Spleen (tissue), 13 donors: ENCODE results near the gene TRIM41. TPM values are rescaled to one million over a fixed set of nuclear protein-coding genes. Genes with fewer than 3 reads are reported as not detected.
"Not testable (repeated sequence)": the region's sequence is repeated elsewhere in the genome, so short reads cannot be mapped to it uniquely, and the experiment has no call there.

Source experiments
- DNase-seq: peaks from one replicate; pipeline ENCODE4 v3.0.0-alpha.2; 2020
- H3K27ac ChIP-seq, 8 donors: fragments of 200-600 bp; sonication (generic) in 7 of 8; 1 replicate in 4 of 8; 2 replicates in 4 of 8; pipeline versions ENCODE4 v1.5.0 to v1.8.0; 2016 to 2021; ENCODE audit warnings: inconsistent platforms in 4 of 8, mild to moderate bottlenecking in 4 of 8, moderate library complexity in 1 of 8
- H3K27me3 ChIP-seq, 7 donors: fragments of 200-600 bp; sonication (generic) in 6 of 7; replicated peaks in 1 of 7; 1 replicate in 4 of 7; 2 replicates in 3 of 7; pipeline versions ENCODE4 v1.5.0 to v1.8.0; 2016 to 2021; ENCODE audit warnings: inconsistent platforms in 3 of 7, mild to moderate bottlenecking in 1 of 7
- H3K36me3 ChIP-seq, 6 donors: fragments of 200-600 bp; sonication (generic) in 5 of 6; 1 replicate in 4 of 6; 2 replicates in 2 of 6; pipeline versions ENCODE4 v1.5.0 to v1.8.0; 2016 to 2021; ENCODE audit warnings: inconsistent platforms in 2 of 6
- H3K4me1 ChIP-seq, 6 donors: fragments of 200-600 bp; sonication (generic) in 5 of 6; 1 replicate in 3 of 6; 2 replicates in 3 of 6; pipeline versions ENCODE4 v1.5.0 to v1.8.0; 2016 to 2021; ENCODE audit warnings: inconsistent platforms in 3 of 6
- H3K4me3 ChIP-seq, 8 donors: fragments of 200-600 bp; sonication (generic) in 7 of 8; 1 replicate in 4 of 8; 2 replicates in 4 of 8; pipeline versions ENCODE4 v1.5.0 to v1.8.0; 2016 to 2021; ENCODE audit warnings: inconsistent platforms in 4 of 8, mild to moderate bottlenecking in 4 of 8, moderate library complexity in 2 of 8
- H3K9me3 ChIP-seq, 8 donors: fragments of 200-600 bp; sonication (generic) in 7 of 8; 1 replicate in 4 of 8; 2 replicates in 4 of 8; pipeline versions ENCODE4 v1.5.0 to v1.8.0; 2016 to 2021; ENCODE audit warnings: inconsistent platforms in 4 of 8
- POLR2A ChIP-seq, 3 donors: fragments of 450-650 bp; IDR thresholded peaks; one replicate each; pipeline ENCODE4 v1.5.1; 2017; ENCODE audit warnings: antibody characterized with exemption in 3 of 3, mild to moderate bottlenecking in 1 of 3
- POLR2AphosphoS5 ChIP-seq, 3 donors: sonication (generic); formaldehyde crosslinking; IDR thresholded peaks; one replicate each; pipeline ENCODE4 v1.5.1; 2017; ENCODE audit warnings: antibody characterized with exemption in 3 of 3
- WGBS, 5 donors: extraction: QIAGEN DNeasy Blood & Tissue Kit in 3 of 5; methylation state at CpG; one replicate each; pipeline versions ENCODE4 v1.1.5 to v1.1.7; 2013 to 2018; 5-methylcytosine and 5-hydroxymethylcytosine counted together
- intact Hi-C: fragments of 100-400 bp; cut with DNase I; formaldehyde crosslinking; loops from one replicate; pipeline ENCODE4 v1.15.0; 2023; ENCODE audit warnings: low total_unique reads
- long read RNA-seq, 2 donors: transcript quantifications; one replicate each; lab custom pipeline, GENCODE V29; 2026
- polyA plus RNA-seq, 3 donors: library from polyadenylated mRNA; stranded (reverse); fragments of 200-250 nt; gene quantifications; one replicate each; pipeline ENCODE4 v1.2.1, GENCODE V29; 2013
- total RNA-seq, 7 donors: library from RNA; depleted of rRNA in 3 of 7; stranded (reverse); fragments of >200 nt in 3 of 7; fragmentation: NEBNext Ultra II Directional in 4 of 7; extraction: Animal tissue kit (Norgen Biotek cat#: 25700) in 4 of 7; gene quantifications; one replicate each; pipeline versions ENCODE4 v1.1.0 to v1.2.1, GENCODE V29; 2016 to 2021
- TF ChIP-seq, protein P1 (sequence below), 11 experiments: fragments of 200-600 bp in 7 of 11; fragments of 450-650 bp in 4 of 11; sonication (generic) in 4 of 11; IDR thresholded peaks in 8 of 11; conservative IDR thresholded peaks in 3 of 11; 1 replicate in 7 of 11; 2 replicates in 4 of 11; pipeline versions ENCODE4 v1.4.0 to v1.8.0; 2016 to 2021; ENCODE audit warnings: antibody characterized with exemption in 11 of 11, inconsistent platforms in 4 of 11, mild to moderate bottlenecking in 1 of 11
- donor health status: healthy with polysubstance abuse.
- donor health status: DM: no; HTN: no; CAD: no; lungs with moderate emphysema.
- donor health status: DM: no; HTN: no; CAD: no.
- donor health status: Bipolar disorder and iron deficiency.
- donor health status: healthy.
- donor health status: DM: no; HTN: no; CAD: no.
- donor health status: DM: yes; HTN: yes; CAD: no.

The TRIM41 gene
- 10 to 100 TPM; 14.3 to 34.1 (median 26.6) TPM for total RNA-seq
- polyA plus RNA-seq: 10 to 100 TPM; 12.5 to 25.0 (median 24.1) TPM
- long read RNA-seq, donor 1, full-length matches to known transcripts: 2 of 2,864 reads
- long read RNA-seq, donor 1, partial matches to known transcripts: 2,829 of 2,864 reads
- long read RNA-seq, donor 1, other reads (novel, unspliced or antisense): 33 of 2,864 reads
- long read RNA-seq, donor 2, full-length matches to known transcripts: 2 of 2,387 reads
- long read RNA-seq, donor 2, partial matches to known transcripts: 2,257 of 2,387 reads
- long read RNA-seq, donor 2, other reads (novel, unspliced or antisense): 128 of 2,387 reads

DNA sequence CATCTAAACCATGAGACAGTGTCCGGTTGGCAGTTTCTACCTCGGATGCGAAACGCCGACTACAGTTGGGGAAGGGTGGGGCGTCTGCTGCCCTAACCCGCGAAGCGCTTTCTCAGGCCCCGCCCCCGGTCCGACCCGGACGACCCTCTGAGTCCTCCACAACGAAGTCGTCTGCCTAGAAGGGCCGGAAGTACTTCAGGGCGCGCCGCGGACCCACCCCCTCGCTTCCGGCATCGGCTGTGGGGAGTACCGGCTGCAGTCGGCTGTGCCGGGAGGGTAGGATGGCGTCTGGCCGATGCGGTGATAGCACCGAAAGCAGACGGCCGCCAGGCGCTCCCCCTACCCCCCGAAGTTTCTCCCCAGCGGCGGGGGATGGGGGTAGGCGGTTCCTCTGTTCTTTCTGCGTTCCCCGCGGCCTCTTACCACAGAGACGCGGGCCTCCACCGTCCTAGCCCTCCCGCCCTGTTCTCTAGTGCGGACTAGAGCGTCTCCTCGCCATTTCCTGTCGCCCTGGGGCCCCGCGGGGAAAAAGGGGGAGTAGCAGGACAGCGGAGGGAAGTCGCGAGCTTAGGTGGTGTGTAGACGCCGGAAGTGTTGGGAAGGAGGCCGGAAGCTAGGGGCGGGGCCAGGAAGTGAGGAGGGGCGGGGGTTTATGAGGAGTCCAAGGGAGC lies at the start of gene TRIM41:
Gene TRIM41 (plus strand): TSS at position 224 of the 671 bp plus-strand sequence. CDS start 719 bp downstream, outside the sequence.
- peak within 1 kb of the TSS; percentile 64 to 96 (median 70) for H3K4me3 ChIP-seq
- no peaks in the 10 kb centered on the region for H3K27me3 ChIP-seq
- H3K4me1 ChIP-seq: peaks cover 6 to 85% (median 49%) of the 10 kb centered on the region in 6 donors
- WGBS, 5 donors: 0 to 1% (median 0%) methylated on average over 41 to 59 of the region's 59 CpGs
- peaks cover 0 to 18% (median 9%) of the 10 kb centered on the region in 6 donors for H3K36me3 ChIP-seq
- no peaks in the 10 kb centered on the region for H3K9me3 ChIP-seq
- peak within 1 kb of the TSS; percentile 92 to 99 (median 97) for H3K27ac ChIP-seq
- TF ChIP-seq POLR2A (IDR thresholded peaks at IDR 0.05) (peak; percentile 14 to 66 (median 54)), POLR2AphosphoS5 (IDR thresholded peaks at IDR 0.05) (peak; percentile 97 to 99 (median 98))
- TF ChIP-seq, protein P1, sequence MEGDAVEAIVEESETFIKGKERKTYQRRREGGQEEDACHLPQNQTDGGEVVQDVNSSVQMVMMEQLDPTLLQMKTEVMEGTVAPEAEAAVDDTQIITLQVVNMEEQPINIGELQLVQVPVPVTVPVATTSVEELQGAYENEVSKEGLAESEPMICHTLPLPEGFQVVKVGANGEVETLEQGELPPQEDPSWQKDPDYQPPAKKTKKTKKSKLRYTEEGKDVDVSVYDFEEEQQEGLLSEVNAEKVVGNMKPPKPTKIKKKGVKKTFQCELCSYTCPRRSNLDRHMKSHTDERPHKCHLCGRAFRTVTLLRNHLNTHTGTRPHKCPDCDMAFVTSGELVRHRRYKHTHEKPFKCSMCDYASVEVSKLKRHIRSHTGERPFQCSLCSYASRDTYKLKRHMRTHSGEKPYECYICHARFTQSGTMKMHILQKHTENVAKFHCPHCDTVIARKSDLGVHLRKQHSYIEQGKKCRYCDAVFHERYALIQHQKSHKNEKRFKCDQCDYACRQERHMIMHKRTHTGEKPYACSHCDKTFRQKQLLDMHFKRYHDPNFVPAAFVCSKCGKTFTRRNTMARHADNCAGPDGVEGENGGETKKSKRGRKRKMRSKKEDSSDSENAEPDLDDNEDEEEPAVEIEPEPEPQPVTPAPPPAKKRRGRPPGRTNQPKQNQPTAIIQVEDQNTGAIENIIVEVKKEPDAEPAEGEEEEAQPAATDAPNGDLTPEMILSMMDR (IDR thresholded peaks at IDR 0.05 in 8 of 11, conservative IDR thresholded peaks at IDR 0.05 in 3 of 11): peak in 8 of 11 experiments; percentile 1 to 72 (median 58)
- peak; percentile 100 for DNase-seq
- intact Hi-C loops: no loop called here

DNA sequence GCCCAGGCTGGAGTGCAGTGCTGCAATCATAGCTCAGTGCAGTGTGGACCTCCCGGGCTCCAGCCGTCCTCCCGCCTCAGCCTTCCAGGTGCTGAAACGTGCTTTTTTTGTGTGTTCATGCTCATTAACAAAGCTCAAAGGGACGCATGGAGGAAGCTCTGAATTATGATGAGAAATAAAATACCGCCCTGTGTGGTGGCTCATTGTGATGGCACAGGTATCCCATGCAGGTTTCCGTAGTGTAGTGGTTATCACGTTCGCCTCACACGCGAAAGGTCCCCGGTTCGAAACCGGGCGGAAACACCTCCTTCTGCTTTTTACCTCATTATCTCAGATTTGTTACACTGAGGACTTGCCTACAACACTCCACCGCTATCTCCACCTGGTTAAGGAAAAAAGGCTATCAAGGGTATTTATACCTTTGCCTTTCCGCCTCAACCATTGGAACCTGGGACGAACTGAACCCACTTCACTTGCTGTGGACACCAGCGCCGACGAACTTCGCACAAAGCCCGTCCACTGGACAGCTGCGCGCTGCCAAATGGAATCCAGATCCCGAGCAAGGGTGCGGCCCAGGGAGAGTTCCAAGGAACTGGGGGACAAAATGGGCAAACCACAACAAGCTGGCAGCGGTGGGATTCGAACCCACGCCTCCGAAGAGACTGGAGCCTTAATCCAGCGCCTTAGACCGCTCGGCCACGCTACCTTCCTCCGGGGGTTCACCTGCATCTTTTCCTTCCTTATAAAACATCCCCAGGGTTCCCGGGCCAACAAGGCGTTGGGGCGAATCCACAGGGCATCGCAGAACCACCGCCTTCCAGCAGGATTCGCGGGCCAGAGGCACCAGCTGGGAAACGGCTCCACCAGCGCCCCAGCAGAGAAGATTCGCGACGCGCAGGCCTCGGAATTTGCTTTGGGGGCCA lies 49.4 kb upstream of the TRIM41 start:
- H3K9me3 ChIP-seq: no peaks in the 10 kb centered on the region
- TF ChIP-seq, protein P1 (IDR thresholded peaks at IDR 0.05 in 8 of 11, conservative IDR thresholded peaks at IDR 0.05 in 3 of 11): peak in 2 of 11 experiments; percentile 15 to 30
- TF ChIP-seq POLR2A (IDR thresholded peaks at IDR 0.05): no peak
- no peak for DNase-seq
- peaks cover 0 to 34% (median 21%) of the 10 kb centered on the region in 6 donors for H3K4me1 ChIP-seq
- H3K36me3 ChIP-seq: no peaks in the 10 kb centered on the region
- WGBS, 5 donors: 5 to 10% (median 8%) methylated on average over 47 to 50 of the region's 50 CpGs
- peak overlapping the region in 2 of 8 donors; percentile 10 to 50 for H3K4me3 ChIP-seq
- intact Hi-C loops: no loop called here
- peaks cover 0 to 81% (median 56%) of the 10 kb centered on the region in 7 donors for H3K27me3 ChIP-seq
- H3K27ac ChIP-seq: peak overlapping the region in 2 of 8 donors; percentile 10 to 28

DNA sequence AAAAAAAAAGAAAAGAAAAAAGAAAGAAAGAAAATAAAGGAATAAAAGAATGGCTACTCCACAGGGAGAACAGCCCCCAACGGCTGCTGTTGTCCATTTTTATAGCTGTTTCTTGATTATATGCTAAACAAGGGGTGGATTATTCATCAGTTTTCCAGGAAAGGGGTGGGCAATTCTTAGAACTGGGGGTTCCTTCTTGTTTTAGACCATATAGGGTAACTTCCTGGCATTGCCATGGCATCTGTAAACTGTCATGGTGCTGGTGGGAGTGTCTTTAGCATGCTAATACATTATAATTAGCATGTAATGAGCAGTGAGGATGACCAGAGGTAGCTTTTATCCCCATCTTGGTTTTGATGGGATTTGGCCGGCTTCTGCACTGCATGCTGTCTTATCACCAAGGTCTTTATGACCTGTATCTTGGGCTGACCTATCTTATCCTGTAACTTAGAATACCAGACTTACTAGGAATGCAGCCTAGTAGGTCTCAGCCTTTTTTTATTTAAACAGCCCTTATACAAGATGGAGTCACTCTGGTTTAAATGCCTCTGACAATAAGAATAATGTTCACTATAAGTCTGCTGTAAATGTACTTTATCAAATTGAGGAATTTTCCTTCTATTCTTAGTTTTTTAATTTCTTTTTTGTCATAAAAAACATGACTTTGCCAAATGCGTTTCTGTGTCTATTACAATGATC lies 46.7 kb upstream of the TRIM41 start:
- peaks cover 0 to 19% (median 13%) of the 10 kb centered on the region in 6 donors for H3K4me1 ChIP-seq
- H3K9me3 ChIP-seq: no peaks in the 10 kb centered on the region
- WGBS, 5 donors: 71 to 80% (median 76%) methylated on average over 3 of the region's 3 CpGs
- no peak for DNase-seq
- intact Hi-C loops: no loop called here
- H3K27me3 ChIP-seq: peaks cover 0 to 54% (median 33%) of the 10 kb centered on the region in 7 donors
- no peak overlapping the region for H3K4me3 ChIP-seq
- no peaks in the 10 kb centered on the region for H3K36me3 ChIP-seq
- no peak overlapping the region for H3K27ac ChIP-seq
- TF ChIP-seq, protein P1 (IDR thresholded peaks at IDR 0.05 in 8 of 11, conservative IDR thresholded peaks at IDR 0.05 in 3 of 11): no peak

- H3K36me3 ChIP-seq, H3K27ac ChIP-seq, H3K4me3 ChIP-seq, DNase-seq, intact Hi-C loops, H3K9me3 ChIP-seq: not testable (repeated sequence)
- Histone ChIP-seq H3K4me1 (peaks cover 0 to 27% (median 18%) of the 10 kb centered on the region in 6 donors), H3K27me3 (peaks cover 0 to 42% (median 30%) of the 10 kb centered on the region in 7 donors)
- 65 to 76% (median 70%) methylated on average over 14 of the region's 14 CpGs for WGBS, 5 donors
These were observed 45.5 kb upstream of the TRIM41 start for GRCh38 chr5:181177559-181177958.
